ENCODE data around the gene SUCLA2. TPM values are rescaled to one million over a fixed set of nuclear protein-coding genes. Genes with fewer than 3 reads are reported as not detected.
"Not testable (repeated sequence)": the region's sequence is repeated elsewhere in the genome, so short reads cannot be mapped to it uniquely, and the experiment has no call there.

Gene SUCLA2
- total and polyA plus RNA-seq, 8 donors = 9.8 to 20.7 (median 14.4) TPM

DNA sequence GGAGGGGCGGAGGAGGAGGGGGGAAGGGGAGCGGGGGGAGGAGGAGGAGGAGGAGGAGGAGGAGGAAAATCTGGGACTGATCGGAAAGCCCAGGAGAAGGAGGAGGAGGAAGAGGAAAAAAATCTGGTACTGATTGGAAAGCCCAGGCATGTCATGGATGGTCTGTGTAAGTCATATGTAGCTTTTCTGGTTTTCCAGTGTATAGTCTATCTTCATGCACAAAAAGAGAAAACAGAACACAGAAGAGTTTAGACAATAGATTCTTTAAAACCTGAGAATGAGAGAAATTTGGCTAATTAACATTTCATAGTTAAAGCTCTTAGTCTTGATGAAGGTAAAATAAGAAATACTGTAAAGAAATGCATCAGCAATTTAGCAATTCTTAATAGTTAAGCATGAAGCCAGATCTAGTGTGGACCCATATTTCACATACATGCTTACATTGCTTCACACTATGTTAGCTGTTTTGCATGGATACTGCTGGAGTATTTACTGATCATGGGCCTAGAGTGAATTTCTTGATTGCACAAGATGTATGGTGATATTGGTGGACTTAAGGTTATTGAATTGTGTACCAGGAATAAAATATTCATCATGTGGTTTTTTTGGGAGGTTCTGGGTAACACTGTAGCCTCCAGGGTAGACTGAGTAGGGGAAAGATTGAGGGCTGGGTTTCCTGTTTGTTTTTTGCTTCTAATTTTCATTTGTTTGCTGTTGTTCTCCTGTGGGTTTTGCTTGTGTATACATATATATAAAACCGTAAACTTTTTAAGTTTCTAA, 41.4 kb downstream of the SUCLA2 start:
- intact Hi-C loops (cut with DNase I) = no loop called here
- no peaks in the 10 kb centered on the region for H3K9me3 ChIP-seq
- H3K36me3 ChIP-seq = peaks cover 0 to 9% (median 0%) of the 10 kb centered on the region in 3 donors
- H3K4me1 ChIP-seq = no peaks in the 10 kb centered on the region
- no peaks in the 10 kb centered on the region for H3K27me3 ChIP-seq
- 96% methylated on average over 4 of the region's 4 CpGs for WGBS, 2 donors
- H3K27ac ChIP-seq = no peak overlapping the region
- H3K4me3 ChIP-seq = no peak overlapping the region
- DNase-seq (no peak), FAIRE-seq (no peak), ATAC-seq (no peak)
- TF ChIP-seq, protein P1, sequence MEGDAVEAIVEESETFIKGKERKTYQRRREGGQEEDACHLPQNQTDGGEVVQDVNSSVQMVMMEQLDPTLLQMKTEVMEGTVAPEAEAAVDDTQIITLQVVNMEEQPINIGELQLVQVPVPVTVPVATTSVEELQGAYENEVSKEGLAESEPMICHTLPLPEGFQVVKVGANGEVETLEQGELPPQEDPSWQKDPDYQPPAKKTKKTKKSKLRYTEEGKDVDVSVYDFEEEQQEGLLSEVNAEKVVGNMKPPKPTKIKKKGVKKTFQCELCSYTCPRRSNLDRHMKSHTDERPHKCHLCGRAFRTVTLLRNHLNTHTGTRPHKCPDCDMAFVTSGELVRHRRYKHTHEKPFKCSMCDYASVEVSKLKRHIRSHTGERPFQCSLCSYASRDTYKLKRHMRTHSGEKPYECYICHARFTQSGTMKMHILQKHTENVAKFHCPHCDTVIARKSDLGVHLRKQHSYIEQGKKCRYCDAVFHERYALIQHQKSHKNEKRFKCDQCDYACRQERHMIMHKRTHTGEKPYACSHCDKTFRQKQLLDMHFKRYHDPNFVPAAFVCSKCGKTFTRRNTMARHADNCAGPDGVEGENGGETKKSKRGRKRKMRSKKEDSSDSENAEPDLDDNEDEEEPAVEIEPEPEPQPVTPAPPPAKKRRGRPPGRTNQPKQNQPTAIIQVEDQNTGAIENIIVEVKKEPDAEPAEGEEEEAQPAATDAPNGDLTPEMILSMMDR (IDR thresholded peaks at IDR 0.05) = no peak

GRCh38 chr13:47957073-47957472, 44.0 kb downstream of the SUCLA2 start:
- intact Hi-C loops (cut with DNase I) = no loop called here
- no peak overlapping the region for H3K27ac ChIP-seq
- no peaks in the 10 kb centered on the region for H3K4me1 ChIP-seq
- no peaks in the 10 kb centered on the region for H3K36me3 ChIP-seq
- no peaks in the 10 kb centered on the region for H3K27me3 ChIP-seq
- ATAC-seq (no peak), FAIRE-seq (no peak), DNase-seq (no peak)
- H3K9me3 ChIP-seq = no peaks in the 10 kb centered on the region
- 97 to 98% methylated on average over 5 of the region's 5 CpGs for WGBS, 2 donors
- TF ChIP-seq, protein P1 (IDR thresholded peaks at IDR 0.05) = no peak
- no peak overlapping the region for H3K4me3 ChIP-seq

DNA sequence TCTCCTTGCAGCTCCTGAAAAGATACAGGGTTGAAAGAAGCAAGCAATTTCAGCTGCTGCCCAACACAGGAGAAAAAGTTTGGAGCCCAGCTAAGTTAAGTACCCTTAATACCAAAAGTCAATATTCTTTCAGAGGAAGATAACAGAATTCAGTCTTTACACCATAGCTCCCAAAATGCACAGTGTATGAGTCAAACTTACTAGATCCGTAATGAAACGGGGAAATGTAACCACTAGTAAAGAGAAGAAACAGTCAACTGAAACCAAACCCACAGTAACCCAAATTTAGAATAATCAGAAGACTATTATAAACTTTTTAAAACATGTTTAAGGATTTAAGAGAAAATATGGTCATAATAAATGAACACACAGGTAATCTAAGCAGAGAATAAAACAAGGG, 45.2 kb downstream of the SUCLA2 start:
- no peak overlapping the region for H3K4me3 ChIP-seq
- H3K36me3 ChIP-seq = no peaks in the 10 kb centered on the region
- intact Hi-C loops (cut with DNase I) = no loop called here
- TF ChIP-seq, protein P1 (IDR thresholded peaks at IDR 0.05) = no peak
- H3K27me3 ChIP-seq = no peaks in the 10 kb centered on the region
- ATAC-seq = no peak
- DNase-seq = no peak
- 97% methylated on average over 2 of the region's 2 CpGs for WGBS, 2 donors
- no peaks in the 10 kb centered on the region for H3K9me3 ChIP-seq
- no peaks in the 10 kb centered on the region for H3K4me1 ChIP-seq
- FAIRE-seq = no peak
- no peak overlapping the region for H3K27ac ChIP-seq

GRCh38 chr13:47949799-47950198, 51.3 kb downstream of the SUCLA2 start:
- Histone ChIP-seq H3K27me3 (no peaks in the 10 kb centered on the region), H3K36me3 (peaks cover 0 to 8% (median 0%) of the 10 kb centered on the region in 3 donors), H3K4me1 (no peaks in the 10 kb centered on the region), H3K9me3 (no peaks in the 10 kb centered on the region), H3K4me3 (no peak overlapping the region), H3K27ac (no peak overlapping the region)
- TF ChIP-seq, protein P1 (IDR thresholded peaks at IDR 0.05) = no peak
- DNase-seq = no peak
- ATAC-seq = no peak
- intact Hi-C loops (cut with DNase I) = no loop called here
- WGBS, 2 donors = 90 to 96% methylated on average over 2 of the region's 2 CpGs
- no peak for FAIRE-seq

DNA sequence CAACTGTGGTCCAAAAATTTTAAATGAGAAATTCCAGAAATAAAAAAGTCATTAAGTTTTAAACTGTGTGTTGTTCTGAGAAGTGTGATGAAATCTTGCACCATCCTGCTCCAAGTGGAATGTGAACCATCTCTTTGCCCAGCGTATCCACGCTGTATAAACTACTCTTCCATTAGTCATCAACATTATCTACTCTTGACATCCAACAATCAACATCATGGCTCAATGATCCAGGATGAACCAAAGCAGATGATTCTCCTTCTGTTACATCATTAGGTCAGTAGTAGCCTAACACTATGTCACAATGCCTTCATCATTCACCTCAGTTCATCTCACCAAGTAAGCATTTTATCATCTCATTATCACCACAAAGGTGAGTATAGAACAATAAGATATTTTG, 55.3 kb downstream of the SUCLA2 start:
- Histone ChIP-seq H3K27me3 (no peaks in the 10 kb centered on the region), H3K4me1 (no peaks in the 10 kb centered on the region), H3K9me3 (no peaks in the 10 kb centered on the region), H3K36me3 (peaks cover 0 to 24% (median 0%) of the 10 kb centered on the region in 3 donors), H3K27ac (no peak overlapping the region), H3K4me3 (no peak overlapping the region)
- ATAC-seq (no peak), DNase-seq (no peak), FAIRE-seq (no peak)
- TF ChIP-seq, protein P1 (IDR thresholded peaks at IDR 0.05) = no peak
- WGBS, 2 donors = 97 to 98% methylated on average over 2 of the region's 2 CpGs
- intact Hi-C loops (cut with DNase I) = no loop called here

DNA sequence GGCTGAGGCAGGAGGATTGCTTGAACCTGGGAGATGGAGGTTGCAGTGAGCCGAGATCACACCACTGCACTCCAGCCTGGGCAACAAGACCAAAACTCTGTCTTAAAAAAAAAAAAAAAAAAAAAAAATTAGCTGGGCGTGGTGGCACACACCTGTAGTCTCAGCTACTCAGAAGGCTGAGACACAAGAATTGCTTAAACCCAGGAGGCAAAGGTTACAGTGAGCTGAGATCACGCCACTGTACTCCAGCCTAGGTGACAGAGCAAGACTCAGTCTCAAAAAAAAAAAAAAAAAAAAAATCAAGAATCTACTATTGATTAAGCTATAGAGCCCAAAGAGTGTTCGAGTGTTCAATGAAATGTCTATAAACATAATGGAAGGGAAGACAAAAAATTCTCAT, 55.9 kb downstream of the SUCLA2 start:
- WGBS, 2 donors = 91 to 98% methylated on average over 4 of the region's 4 CpGs
- H3K27ac ChIP-seq; H3K4me3 ChIP-seq; DNase-seq; H3K27me3 ChIP-seq; intact Hi-C loops (cut with DNase I); H3K4me1 ChIP-seq; ATAC-seq; H3K9me3 ChIP-seq; FAIRE-seq: not testable (repeated sequence)
- H3K36me3 ChIP-seq = peaks cover 0 to 24% (median 0%) of the 10 kb centered on the region in 3 donors

All from pancreas (tissue), 10 donors.